ENCODE data around the gene MYL5. TPM values are rescaled to one million over a fixed set of nuclear protein-coding genes. Genes with fewer than 3 reads are reported as not detected.

Gene MYL5
- total RNA-seq, 1 experiment from 2014 or later, result 8.5 TPM

DNA sequence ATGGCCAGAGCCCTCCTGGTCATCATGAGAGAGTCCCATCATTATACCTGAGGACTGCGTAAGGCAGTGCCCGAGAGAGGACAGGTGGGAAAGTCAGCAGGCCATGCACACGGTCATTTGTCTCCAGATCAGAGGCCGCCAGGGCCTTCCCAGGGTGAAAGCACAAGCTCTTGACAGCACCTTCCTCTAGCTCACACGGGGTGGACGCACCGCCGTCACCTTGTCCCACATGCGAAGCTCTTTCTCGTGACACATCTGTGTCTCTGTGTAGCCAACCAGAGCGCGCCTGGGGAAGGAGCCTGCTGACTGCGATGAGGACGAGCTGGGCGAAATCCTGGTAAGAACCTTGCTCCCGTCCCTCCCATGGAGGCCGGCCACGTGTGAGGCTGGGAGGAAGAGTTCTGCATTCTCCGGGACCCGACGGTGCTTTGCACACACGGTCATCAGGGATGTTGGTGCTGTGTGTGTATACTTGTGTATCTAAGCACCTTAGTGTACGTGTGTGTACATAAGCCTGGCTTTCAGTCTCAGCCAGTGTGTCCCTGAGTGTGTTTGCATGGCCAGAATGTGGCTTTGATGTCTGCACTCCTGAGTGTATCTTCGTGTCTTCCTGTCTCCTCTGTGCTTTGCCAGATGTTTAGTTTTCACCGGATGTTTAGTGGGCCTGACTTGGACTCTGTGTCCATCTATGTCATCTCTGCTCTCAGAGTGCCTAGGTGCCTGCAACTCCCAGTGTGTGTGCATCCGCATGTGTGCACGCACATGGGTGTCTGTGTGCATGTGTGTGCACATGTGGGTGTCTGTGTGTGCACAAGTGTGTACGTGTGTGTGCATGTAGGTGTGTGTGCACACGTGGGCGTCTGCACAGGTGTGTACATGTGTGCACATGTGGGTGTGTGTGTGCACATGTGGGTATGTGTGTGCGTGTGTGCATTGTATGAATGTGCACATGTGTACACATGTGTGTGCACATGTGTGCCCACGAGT lies 15.4 kb upstream of the MYL5 start:
- no TSS peak for BruUV-seq (replicated peaks)
- no peak overlapping the region for H3K4me3 Mint-ChIP-seq (ENCODE audit: low read depth, unreplicated experiment)
- H3K4me1 Mint-ChIP-seq (ENCODE audit: low read depth, unreplicated experiment), result no peaks in the 10 kb centered on the region
- H3K9me3 Mint-ChIP-seq (ENCODE audit: low read depth, unreplicated experiment), result peaks cover 15% of the 10 kb centered on the region
- H3K27ac Mint-ChIP-seq (ENCODE audit: unreplicated experiment), result no peak overlapping the region
- intact Hi-C loops (cut with micrococcal nuclease; ENCODE audit: unreplicated experiment), result no loop called here
- H3K36me3 Mint-ChIP-seq (ENCODE audit: insufficient read depth, unreplicated experiment), result peaks cover 10% of the 10 kb centered on the region
- CTCF ChIA-PET, result no interaction called here
- H3K27me3 Mint-ChIP-seq (ENCODE audit: unreplicated experiment), result no peaks in the 10 kb centered on the region
- no peak for DNase-seq
- no peak for TF ChIP-seq CTCF (IDR thresholded peaks at IDR 0.05; ENCODE audit: unreplicated experiment)

GRCh38 chr4:659851-660250 lies 14.5 kb upstream of the MYL5 start:
- H3K27ac Mint-ChIP-seq (ENCODE audit: unreplicated experiment), result no peak overlapping the region
- no peaks in the 10 kb centered on the region for H3K4me1 Mint-ChIP-seq (ENCODE audit: low read depth, unreplicated experiment)
- H3K9me3 Mint-ChIP-seq (ENCODE audit: low read depth, unreplicated experiment), result peaks cover 15% of the 10 kb centered on the region
- DNase-seq, result no peak
- intact Hi-C loops (cut with micrococcal nuclease; ENCODE audit: unreplicated experiment), result no loop called here
- BruUV-seq (replicated peaks), result no TSS peak
- TF ChIP-seq CTCF (IDR thresholded peaks at IDR 0.05; ENCODE audit: unreplicated experiment), result no peak
- H3K36me3 Mint-ChIP-seq (ENCODE audit: insufficient read depth, unreplicated experiment), result peaks cover 10% of the 10 kb centered on the region
- H3K27me3 Mint-ChIP-seq (ENCODE audit: unreplicated experiment), result no peaks in the 10 kb centered on the region
- no peak overlapping the region for H3K4me3 Mint-ChIP-seq (ENCODE audit: low read depth, unreplicated experiment)
- CTCF ChIA-PET, result no interaction called here

- Mint-ChIP-seq H3K4me1 (ENCODE audit: low read depth, unreplicated experiment) (no peaks in the 10 kb centered on the region), H3K27me3 (ENCODE audit: unreplicated experiment) (no peaks in the 10 kb centered on the region), H3K9me3 (ENCODE audit: low read depth, unreplicated experiment) (peaks cover 15% of the 10 kb centered on the region), H3K4me3 (ENCODE audit: low read depth, unreplicated experiment) (no peak overlapping the region), H3K27ac (ENCODE audit: unreplicated experiment) (no peak overlapping the region), H3K36me3 (ENCODE audit: insufficient read depth, unreplicated experiment) (peaks cover 10% of the 10 kb centered on the region)
- TF ChIP-seq CTCF (IDR thresholded peaks at IDR 0.05; ENCODE audit: unreplicated experiment), result no peak
- CTCF ChIA-PET, result no interaction called here
- intact Hi-C loops (cut with micrococcal nuclease; ENCODE audit: unreplicated experiment), result no loop called here
- no peak for DNase-seq
- no TSS peak for BruUV-seq (replicated peaks)
Measured at GRCh38 chr4:660401-660800, 13.9 kb upstream of the MYL5 start.

GRCh38 chr4:661231-661630 lies 13.1 kb upstream of the MYL5 start:
- CTCF ChIA-PET, result no interaction called here
- no TSS peak for BruUV-seq (replicated peaks)

More at GRCh38 chr4:661231-661630, 13.1 kb upstream of the MYL5 start:
- TF ChIP-seq CTCF (IDR thresholded peaks at IDR 0.05; ENCODE audit: unreplicated experiment), result no peak
- no peaks in the 10 kb centered on the region for H3K4me1 Mint-ChIP-seq (ENCODE audit: low read depth, unreplicated experiment)
- H3K27ac Mint-ChIP-seq (ENCODE audit: unreplicated experiment), result no peak overlapping the region
- DNase-seq, result no peak
- H3K36me3 Mint-ChIP-seq (ENCODE audit: insufficient read depth, unreplicated experiment), result peaks cover 5% of the 10 kb centered on the region
- H3K9me3 Mint-ChIP-seq (ENCODE audit: low read depth, unreplicated experiment), result peaks cover 15% of the 10 kb centered on the region
- H3K4me3 Mint-ChIP-seq (ENCODE audit: low read depth, unreplicated experiment), result no peak overlapping the region
- intact Hi-C loops (cut with micrococcal nuclease; ENCODE audit: unreplicated experiment), result no loop called here
- H3K27me3 Mint-ChIP-seq (ENCODE audit: unreplicated experiment), result no peaks in the 10 kb centered on the region

Measured in Calu3 (cell line).